Measurements from ENCODE around the gene LPCAT1.

LPCAT1 gene

GRCh38 chr5:1444361-1445189, 79.2 kb downstream of the LPCAT1 start:
- Histone ChIP-seq H3K27ac (ENCODE audit: low read length) (no peak overlapping the region), H3K36me3 (ENCODE audit: control insufficient read depth in 2 of 2, insufficient read depth in 2 of 2, low read length in 2 of 2) (no peaks in the 10 kb centered on the region), H3K4me3 (ENCODE audit: low read length in 2 of 2) (peak overlapping the region in 1 of 2 donors; percentile 29), H3K4me1 (ENCODE audit: control insufficient read depth, insufficient read depth, low read length) (peaks cover 10% of the 10 kb centered on the region), H3K9me3 (ENCODE audit: control insufficient read depth in 2 of 2, low read length in 2 of 2) (peaks cover 5 to 9% of the 10 kb centered on the region in 2 donors), H3K9ac (ENCODE audit: low read length in 2 of 2) (no peak overlapping the region), H3K27me3 (ENCODE audit: control insufficient read depth in 1 of 2, insufficient read depth in 2 of 2, low read length in 2 of 2) (peaks cover 42 to 72% of the 10 kb centered on the region in 2 donors)

GRCh38 chr5:1443991-1444360, 79.8 kb downstream of the LPCAT1 start:
- peaks cover 45 to 71% of the 10 kb centered on the region in 2 donors for H3K27me3 ChIP-seq (ENCODE audit: control insufficient read depth in 1 of 2, insufficient read depth in 2 of 2, low read length in 2 of 2)
- peaks cover 5 to 9% of the 10 kb centered on the region in 2 donors for H3K9me3 ChIP-seq (ENCODE audit: control insufficient read depth in 2 of 2, low read length in 2 of 2)
- no peak overlapping the region for H3K9ac ChIP-seq (ENCODE audit: low read length in 2 of 2)
- peaks cover 10% of the 10 kb centered on the region for H3K4me1 ChIP-seq (ENCODE audit: control insufficient read depth, insufficient read depth, low read length)
- no peak overlapping the region for H3K4me3 ChIP-seq (ENCODE audit: low read length in 2 of 2)
- H3K27ac ChIP-seq (ENCODE audit: low read length): no peak overlapping the region
- H3K36me3 ChIP-seq (ENCODE audit: control insufficient read depth in 2 of 2, insufficient read depth in 2 of 2, low read length in 2 of 2): no peaks in the 10 kb centered on the region

- H3K4me1 ChIP-seq (ENCODE audit: control insufficient read depth, insufficient read depth, low read length): peaks cover 10% of the 10 kb centered on the region
- no peak overlapping the region for H3K4me3 ChIP-seq (ENCODE audit: low read length in 2 of 2)
- H3K27me3 ChIP-seq (ENCODE audit: control insufficient read depth in 1 of 2, insufficient read depth in 2 of 2, low read length in 2 of 2): peaks cover 46 to 72% of the 10 kb centered on the region in 2 donors
- H3K9me3 ChIP-seq (ENCODE audit: control insufficient read depth in 2 of 2, low read length in 2 of 2): peaks cover 5 to 9% of the 10 kb centered on the region in 2 donors
- H3K9ac ChIP-seq (ENCODE audit: low read length in 2 of 2): no peak overlapping the region
- H3K27ac ChIP-seq (ENCODE audit: low read length): no peak overlapping the region
- no peaks in the 10 kb centered on the region for H3K36me3 ChIP-seq (ENCODE audit: control insufficient read depth in 2 of 2, insufficient read depth in 2 of 2, low read length in 2 of 2)
These were observed 80.6 kb downstream of the LPCAT1 start for GRCh38 chr5:1443171-1443570.

- Histone ChIP-seq H3K9me3 (ENCODE audit: control insufficient read depth in 2 of 2, low read length in 2 of 2) (peaks cover 5 to 9% of the 10 kb centered on the region in 2 donors), H3K9ac (ENCODE audit: low read length in 2 of 2) (no peak overlapping the region), H3K4me1 (ENCODE audit: control insufficient read depth, insufficient read depth, low read length) (peaks cover 10% of the 10 kb centered on the region), H3K36me3 (ENCODE audit: control insufficient read depth in 2 of 2, insufficient read depth in 2 of 2, low read length in 2 of 2) (no peaks in the 10 kb centered on the region), H3K4me3 (ENCODE audit: low read length in 2 of 2) (no peak overlapping the region), H3K27ac (ENCODE audit: low read length) (no peak overlapping the region), H3K27me3 (ENCODE audit: control insufficient read depth in 1 of 2, insufficient read depth in 2 of 2, low read length in 2 of 2) (peaks cover 45 to 70% of the 10 kb centered on the region in 2 donors)
These were observed 81.3 kb downstream of the LPCAT1 start for GRCh38 chr5:1442222-1443145.

GRCh38 chr5:1441166-1441865, 82.4 kb downstream of the LPCAT1 start:
- Histone ChIP-seq H3K9me3 (ENCODE audit: control insufficient read depth in 2 of 2, low read length in 2 of 2) (peaks cover 5 to 9% of the 10 kb centered on the region in 2 donors), H3K9ac (ENCODE audit: low read length in 2 of 2) (no peak overlapping the region), H3K4me1 (ENCODE audit: control insufficient read depth, insufficient read depth, low read length) (peaks cover 10% of the 10 kb centered on the region), H3K4me3 (ENCODE audit: low read length in 2 of 2) (no peak overlapping the region), H3K36me3 (ENCODE audit: control insufficient read depth in 2 of 2, insufficient read depth in 2 of 2, low read length in 2 of 2) (no peaks in the 10 kb centered on the region), H3K27me3 (ENCODE audit: control insufficient read depth in 1 of 2, insufficient read depth in 2 of 2, low read length in 2 of 2) (peaks cover 44 to 64% of the 10 kb centered on the region in 2 donors), H3K27ac (ENCODE audit: low read length) (no peak overlapping the region)

GRCh38 chr5:1440098-1440493, 83.7 kb downstream of the LPCAT1 start:
- no peaks in the 10 kb centered on the region for H3K36me3 ChIP-seq (ENCODE audit: control insufficient read depth in 2 of 2, insufficient read depth in 2 of 2, low read length in 2 of 2)
- peaks cover 5 to 9% of the 10 kb centered on the region in 2 donors for H3K9me3 ChIP-seq (ENCODE audit: control insufficient read depth in 2 of 2, low read length in 2 of 2)
- H3K27me3 ChIP-seq (ENCODE audit: control insufficient read depth in 1 of 2, insufficient read depth in 2 of 2, low read length in 2 of 2): peaks cover 38 to 54% of the 10 kb centered on the region in 2 donors
- H3K4me3 ChIP-seq (ENCODE audit: low read length in 2 of 2): no peak overlapping the region
- no peak overlapping the region for H3K27ac ChIP-seq (ENCODE audit: low read length)
- peaks cover 8% of the 10 kb centered on the region for H3K4me1 ChIP-seq (ENCODE audit: control insufficient read depth, insufficient read depth, low read length)
- H3K9ac ChIP-seq (ENCODE audit: low read length in 2 of 2): no peak overlapping the region

GRCh38 chr5:1439388-1440097, 84.2 kb downstream of the LPCAT1 start:
- Histone ChIP-seq H3K4me1 (ENCODE audit: control insufficient read depth, insufficient read depth, low read length) (peaks cover 4% of the 10 kb centered on the region), H3K27me3 (ENCODE audit: control insufficient read depth in 1 of 2, insufficient read depth in 2 of 2, low read length in 2 of 2) (peaks cover 36 to 48% of the 10 kb centered on the region in 2 donors)

GRCh38 chr5:1438871-1439270, 84.9 kb downstream of the LPCAT1 start:
- Histone ChIP-seq H3K9ac (ENCODE audit: low read length in 2 of 2) (no peak overlapping the region), H3K36me3 (ENCODE audit: control insufficient read depth in 2 of 2, insufficient read depth in 2 of 2, low read length in 2 of 2) (no peaks in the 10 kb centered on the region), H3K4me1 (ENCODE audit: control insufficient read depth, insufficient read depth, low read length) (no peaks in the 10 kb centered on the region), H3K4me3 (ENCODE audit: low read length in 2 of 2) (no peak overlapping the region), H3K27ac (ENCODE audit: low read length) (no peak overlapping the region), H3K27me3 (ENCODE audit: control insufficient read depth in 1 of 2, insufficient read depth in 2 of 2, low read length in 2 of 2) (peaks cover 31 to 41% of the 10 kb centered on the region in 2 donors), H3K9me3 (ENCODE audit: control insufficient read depth in 2 of 2, low read length in 2 of 2) (peaks cover 5 to 9% of the 10 kb centered on the region in 2 donors)

More at GRCh38 chr5:1439388-1440097, 84.2 kb downstream of the LPCAT1 start:
- H3K9me3 ChIP-seq (ENCODE audit: control insufficient read depth in 2 of 2, low read length in 2 of 2): peaks cover 5 to 9% of the 10 kb centered on the region in 2 donors
- H3K27ac ChIP-seq (ENCODE audit: low read length): no peak overlapping the region
- H3K4me3 ChIP-seq (ENCODE audit: low read length in 2 of 2): no peak overlapping the region
- no peak overlapping the region for H3K9ac ChIP-seq (ENCODE audit: low read length in 2 of 2)
- no peaks in the 10 kb centered on the region for H3K36me3 ChIP-seq (ENCODE audit: control insufficient read depth in 2 of 2, insufficient read depth in 2 of 2, low read length in 2 of 2)

- Histone ChIP-seq H3K4me1 (ENCODE audit: control insufficient read depth, insufficient read depth, low read length) (no peaks in the 10 kb centered on the region), H3K9ac (ENCODE audit: low read length in 2 of 2) (no peak overlapping the region), H3K27ac (ENCODE audit: low read length) (no peak overlapping the region), H3K9me3 (ENCODE audit: control insufficient read depth in 2 of 2, low read length in 2 of 2) (peaks cover 5 to 9% of the 10 kb centered on the region in 2 donors), H3K36me3 (ENCODE audit: control insufficient read depth in 2 of 2, insufficient read depth in 2 of 2, low read length in 2 of 2) (no peaks in the 10 kb centered on the region), H3K27me3 (ENCODE audit: control insufficient read depth in 1 of 2, insufficient read depth in 2 of 2, low read length in 2 of 2) (peaks cover 23 to 33% of the 10 kb centered on the region in 2 donors), H3K4me3 (ENCODE audit: low read length in 2 of 2) (no peak overlapping the region)
These were observed 85.7 kb downstream of the LPCAT1 start for GRCh38 chr5:1437876-1438559.

Data from stomach smooth muscle (tissue), 2 donors.